ENCODE data around the gene STRN. TPM values are rescaled to one million over a fixed set of nuclear protein-coding genes. Genes with fewer than 3 reads are reported as not detected.
"Not testable (repeated sequence)": the region's sequence is repeated elsewhere in the genome, so short reads cannot be mapped to it uniquely, and the experiment has no call there.

STRN gene
- total RNA-seq: 8.0 and 9.1 TPM in 2 replicates

GRCh38 chr2:36966370-36967235 lies at the start of gene STRN:
TSS of gene STRN (minus strand) at chr2:36966536. CDS start at chr2:36966463, 73 bp downstream.
- DNase-seq (ENCODE audit: low read depth): peak; percentile 15
- TF ChIP-seq CTCF (conservative IDR thresholded peaks at IDR 0.05; ENCODE audit: low read depth, low read length): no peak
- peak within 1 kb of the TSS; percentile 95 for H3K4me3 ChIP-seq (ENCODE audit: low read depth, low read length)

GRCh38 chr2:37013315-37013641 lies 46.9 kb upstream of the STRN start:
- no peak overlapping the region for H3K4me3 ChIP-seq (ENCODE audit: low read depth, low read length)
- no peak for DNase-seq (ENCODE audit: low read depth)
- no peak for TF ChIP-seq CTCF (conservative IDR thresholded peaks at IDR 0.05; ENCODE audit: low read depth, low read length)

GRCh38 chr2:37011130-37011529 lies 44.8 kb upstream of the STRN start:
- no peak for TF ChIP-seq CTCF (conservative IDR thresholded peaks at IDR 0.05; ENCODE audit: low read depth, low read length)
- no peak for DNase-seq (ENCODE audit: low read depth)
- H3K4me3 ChIP-seq (ENCODE audit: low read depth, low read length): no peak overlapping the region

- H3K4me3 ChIP-seq (ENCODE audit: low read depth, low read length): no peak overlapping the region
- DNase-seq (ENCODE audit: low read depth): no peak
- TF ChIP-seq CTCF (conservative IDR thresholded peaks at IDR 0.05; ENCODE audit: low read depth, low read length): peak; percentile 62
These were observed 39.0 kb upstream of the STRN start for GRCh38 chr2:37005118-37005868.

- no peak overlapping the region for H3K4me3 ChIP-seq (ENCODE audit: low read depth, low read length)
- DNase-seq (ENCODE audit: low read depth): no peak
- TF ChIP-seq CTCF (conservative IDR thresholded peaks at IDR 0.05; ENCODE audit: low read depth, low read length): no peak
These were observed 34.7 kb upstream of the STRN start for GRCh38 chr2:37000988-37001556.

GRCh38 chr2:37000318-37000717 lies 34.0 kb upstream of the STRN start:
- no peak for DNase-seq (ENCODE audit: low read depth)
- TF ChIP-seq CTCF (conservative IDR thresholded peaks at IDR 0.05; ENCODE audit: low read depth, low read length): no peak
- no peak overlapping the region for H3K4me3 ChIP-seq (ENCODE audit: low read depth, low read length)

GRCh38 chr2:36999416-36999815 lies 33.1 kb upstream of the STRN start:
- H3K4me3 ChIP-seq (ENCODE audit: low read depth, low read length); DNase-seq (ENCODE audit: low read depth): not testable (repeated sequence)

Data from epithelial cell of proximal tubule (primary cell).